PC-9 (cell line): ENCODE measurements around the gene UBAP1.

Source experiments
- CTCF ChIP-seq: fragments of 200-600 bp; sonication (generic); conservative IDR thresholded peaks from 2 replicates; pipeline ENCODE4 v1.6.1; 2017; ENCODE audit warnings: mixed run types, antibody characterized with exemption, mild to moderate bottlenecking, moderate library complexity
- EZH2 ChIP-seq: fragments of 200-600 bp; sonication (generic); IDR thresholded peaks from 2 replicates; pipeline ENCODE4 v1.8.0; 2017; ENCODE audit warnings: antibody characterized with exemption, low read depth

GRCh38 chr9:34211395-34211794 is 32.6 kb downstream of the UBAP1 start:
- TF ChIP-seq CTCF (no peak), EZH2 (no peak)
